ENCODE results near the gene FUZ. TPM values are rescaled to one million over a fixed set of nuclear protein-coding genes. Genes with fewer than 3 reads are reported as not detected.
A peak's percentile ranks its signal among the peaks of the same experiment; 100 is the strongest.

FUZ gene, protein sequence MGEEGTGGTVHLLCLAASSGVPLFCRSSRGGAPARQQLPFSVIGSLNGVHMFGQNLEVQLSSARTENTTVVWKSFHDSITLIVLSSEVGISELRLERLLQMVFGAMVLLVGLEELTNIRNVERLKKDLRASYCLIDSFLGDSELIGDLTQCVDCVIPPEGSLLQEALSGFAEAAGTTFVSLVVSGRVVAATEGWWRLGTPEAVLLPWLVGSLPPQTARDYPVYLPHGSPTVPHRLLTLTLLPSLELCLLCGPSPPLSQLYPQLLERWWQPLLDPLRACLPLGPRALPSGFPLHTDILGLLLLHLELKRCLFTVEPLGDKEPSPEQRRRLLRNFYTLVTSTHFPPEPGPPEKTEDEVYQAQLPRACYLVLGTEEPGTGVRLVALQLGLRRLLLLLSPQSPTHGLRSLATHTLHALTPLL
- total RNA-seq (13.3 TPM), polyA plus RNA-seq (29.0 TPM)

DNA sequence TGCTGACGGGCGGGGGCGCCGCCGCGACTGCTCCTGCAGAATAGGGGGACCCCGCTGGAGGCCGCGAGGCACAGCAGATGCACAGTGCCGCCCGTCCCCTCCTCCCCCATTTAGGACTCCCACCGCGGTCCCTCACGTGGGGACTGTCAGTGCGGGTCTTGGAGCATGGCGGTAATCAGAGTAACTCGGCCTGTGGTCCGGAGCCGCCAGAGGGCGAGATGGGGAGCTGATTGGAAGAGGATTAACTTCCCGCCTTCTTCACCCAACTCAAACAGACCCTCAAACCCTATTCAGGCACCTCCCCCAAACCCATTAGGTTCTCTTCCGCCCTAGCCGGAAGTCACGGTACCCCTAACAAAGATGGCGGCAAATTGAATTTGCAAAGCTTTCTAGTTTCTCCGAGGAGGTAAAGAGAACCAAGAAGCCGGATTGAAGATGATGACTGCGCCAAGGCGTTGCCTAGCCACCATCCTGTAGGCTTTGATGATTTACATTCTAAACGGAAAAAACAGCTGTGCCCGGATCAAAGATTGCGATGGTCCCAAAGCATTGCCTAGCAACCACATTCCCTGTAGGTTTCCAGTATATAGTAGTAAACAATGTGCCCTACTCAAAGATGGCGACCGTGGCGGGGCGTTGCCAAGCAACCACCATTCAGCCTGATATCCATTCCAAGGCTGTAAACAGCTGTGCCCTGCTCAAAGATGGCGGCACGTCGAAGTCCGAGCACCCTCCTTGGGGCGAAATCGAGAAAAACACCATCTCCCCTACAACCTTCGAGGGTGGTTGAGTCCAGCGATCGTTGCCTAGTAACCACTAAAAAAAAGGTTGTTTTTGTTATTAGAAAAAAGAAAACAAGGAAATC lies at the start of gene FUZ:
FUZ (minus strand) TSS at position 296 of the 865 bp plus-strand sequence; CDS start at position 110, 186 bp downstream.
- DNase-seq (ENCODE audit: extremely low spot score): peak; percentile 96
- WGBS: under 1% methylated on average over 45 of the region's 45 CpGs
- peak within 1 kb of the TSS; percentile 76 for H3K27ac ChIP-seq (ENCODE audit: low read depth)
- no peaks in the 10 kb centered on the region for H3K4me1 ChIP-seq (ENCODE audit: insufficient read depth)
- no peaks in the 10 kb centered on the region for H3K36me3 ChIP-seq (ENCODE audit: insufficient read depth)
- peak within 1 kb of the TSS; percentile 66 for H3K4me3 ChIP-seq (ENCODE audit: low read depth, low read length)

DNA sequence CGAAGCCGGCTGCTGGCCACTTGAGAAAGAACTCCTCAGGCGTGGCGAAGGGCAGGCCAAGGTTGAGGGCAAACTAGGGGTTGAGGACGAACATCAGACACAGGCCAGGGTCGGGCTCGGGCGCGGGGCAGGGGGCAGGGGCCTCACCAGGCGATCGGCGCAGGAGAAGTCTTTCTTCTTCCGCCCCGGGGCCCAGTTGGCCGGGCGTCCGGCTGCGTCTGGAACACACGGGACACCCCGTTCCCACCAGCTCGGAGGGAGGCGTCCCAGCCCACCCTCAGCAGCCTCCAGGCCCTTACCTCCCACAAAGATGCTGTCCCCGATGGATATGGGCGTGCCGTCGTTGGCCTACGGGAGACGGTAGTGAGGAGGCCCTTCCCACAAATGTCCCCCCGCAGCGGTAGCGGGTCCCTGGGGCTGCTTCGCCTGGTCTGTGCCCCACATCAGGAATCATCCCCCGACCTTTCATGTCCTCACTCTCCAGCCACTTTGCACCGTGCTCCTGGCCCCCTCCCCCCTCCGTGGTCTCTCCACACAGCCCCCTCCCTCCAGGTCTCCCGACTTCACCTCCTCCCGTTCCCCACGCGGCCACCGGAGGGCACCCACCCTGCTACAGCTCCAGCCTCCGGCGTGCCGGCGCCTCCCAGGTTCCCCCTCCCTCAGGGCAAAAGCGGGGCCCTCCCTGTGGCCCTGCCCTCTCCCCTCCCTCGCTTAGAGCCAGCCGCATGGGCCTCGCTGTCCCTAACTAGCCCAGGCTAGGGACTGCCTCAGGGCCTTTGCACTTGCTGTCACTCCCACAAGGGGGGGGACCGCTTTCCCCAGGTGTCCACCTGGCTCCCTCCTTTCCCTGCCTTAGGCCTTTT lies 49.5 kb upstream of the FUZ start:
- Histone ChIP-seq H3K4me1 (ENCODE audit: insufficient read depth) (no peaks in the 10 kb centered on the region), H3K27ac (ENCODE audit: low read depth) (no peak overlapping the region), H3K36me3 (ENCODE audit: insufficient read depth) (peaks cover 3% of the 10 kb centered on the region), H3K4me3 (ENCODE audit: low read depth, low read length) (no peak overlapping the region)
- no peak for DNase-seq (ENCODE audit: extremely low spot score)
- 78% methylated on average over 49 of the region's 49 CpGs for WGBS

DNA sequence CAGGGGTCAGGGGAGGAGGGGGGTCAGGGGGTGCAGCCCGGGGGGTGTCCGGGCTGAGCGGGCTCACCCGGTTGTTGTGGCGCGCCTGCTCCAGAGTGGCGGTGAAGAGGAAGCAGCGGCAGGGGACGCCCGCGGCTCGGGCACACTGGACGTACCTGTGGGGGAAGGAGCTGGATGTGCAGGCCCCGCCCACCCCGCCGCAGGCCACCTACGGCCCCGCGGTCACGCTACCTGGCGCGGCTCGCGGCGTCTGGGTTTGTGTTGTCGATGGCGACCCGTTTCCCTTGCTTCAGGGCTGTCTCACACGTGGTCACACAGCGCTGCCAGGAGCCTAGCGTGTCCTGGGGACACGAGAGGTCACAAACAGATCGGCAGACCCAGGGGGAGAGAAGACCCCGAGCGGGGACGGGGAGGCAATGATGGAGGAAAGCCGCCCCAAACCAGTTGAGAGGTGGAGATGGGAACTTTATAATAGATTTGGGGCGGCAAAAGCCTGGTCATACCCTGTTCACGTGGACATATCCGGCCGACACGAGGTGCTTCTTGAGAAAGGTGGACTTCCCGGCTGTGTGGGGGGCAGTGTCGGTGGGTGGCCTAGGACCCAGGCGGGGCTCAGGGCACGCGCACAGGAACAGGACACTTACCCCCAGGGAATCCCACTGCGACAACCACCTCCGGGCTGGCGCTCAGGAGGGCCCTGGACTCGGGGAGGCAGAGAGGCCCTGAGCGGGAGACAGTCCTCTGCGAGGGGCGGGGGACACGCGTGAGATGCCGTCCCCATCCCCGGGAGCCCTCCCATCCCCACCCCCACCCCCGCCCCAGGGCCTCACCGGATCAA lies 48.7 kb upstream of the FUZ start:
- no peak overlapping the region for H3K4me3 ChIP-seq (ENCODE audit: low read depth, low read length)
- H3K27ac ChIP-seq (ENCODE audit: low read depth): no peak overlapping the region
- no peak for DNase-seq (ENCODE audit: extremely low spot score)
- WGBS: 84% methylated on average over 60 of the region's 60 CpGs
- no peaks in the 10 kb centered on the region for H3K4me1 ChIP-seq (ENCODE audit: insufficient read depth)
- H3K36me3 ChIP-seq (ENCODE audit: insufficient read depth): peaks cover 3% of the 10 kb centered on the region

DNA sequence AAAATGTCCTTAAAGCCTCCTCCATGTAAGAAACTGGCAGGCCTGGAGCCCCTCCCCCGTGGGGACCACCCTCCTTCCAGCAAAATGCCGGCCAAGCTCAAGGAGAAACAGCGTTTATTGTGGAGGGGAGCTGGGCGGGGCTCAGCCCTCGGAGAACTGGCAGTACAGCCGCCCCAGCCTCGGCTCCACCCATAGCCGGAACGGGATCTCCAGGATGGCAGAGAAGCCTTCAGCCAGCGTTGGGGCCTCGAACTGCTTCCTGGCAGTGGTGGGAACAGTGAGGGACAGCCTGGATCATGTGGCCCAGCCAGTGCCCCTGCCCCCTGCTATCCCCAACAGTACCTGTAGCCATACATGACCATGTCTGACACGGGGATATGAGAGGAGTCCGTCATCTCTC lies 48.0 kb upstream of the FUZ start:
- WGBS: 32% methylated on average over 13 of the region's 13 CpGs
- Histone ChIP-seq H3K27ac (ENCODE audit: low read depth) (no peak overlapping the region), H3K4me3 (ENCODE audit: low read depth, low read length) (no peak overlapping the region), H3K36me3 (ENCODE audit: insufficient read depth) (peaks cover 3% of the 10 kb centered on the region), H3K4me1 (ENCODE audit: insufficient read depth) (no peaks in the 10 kb centered on the region)
- no peak for DNase-seq (ENCODE audit: extremely low spot score)

DNA sequence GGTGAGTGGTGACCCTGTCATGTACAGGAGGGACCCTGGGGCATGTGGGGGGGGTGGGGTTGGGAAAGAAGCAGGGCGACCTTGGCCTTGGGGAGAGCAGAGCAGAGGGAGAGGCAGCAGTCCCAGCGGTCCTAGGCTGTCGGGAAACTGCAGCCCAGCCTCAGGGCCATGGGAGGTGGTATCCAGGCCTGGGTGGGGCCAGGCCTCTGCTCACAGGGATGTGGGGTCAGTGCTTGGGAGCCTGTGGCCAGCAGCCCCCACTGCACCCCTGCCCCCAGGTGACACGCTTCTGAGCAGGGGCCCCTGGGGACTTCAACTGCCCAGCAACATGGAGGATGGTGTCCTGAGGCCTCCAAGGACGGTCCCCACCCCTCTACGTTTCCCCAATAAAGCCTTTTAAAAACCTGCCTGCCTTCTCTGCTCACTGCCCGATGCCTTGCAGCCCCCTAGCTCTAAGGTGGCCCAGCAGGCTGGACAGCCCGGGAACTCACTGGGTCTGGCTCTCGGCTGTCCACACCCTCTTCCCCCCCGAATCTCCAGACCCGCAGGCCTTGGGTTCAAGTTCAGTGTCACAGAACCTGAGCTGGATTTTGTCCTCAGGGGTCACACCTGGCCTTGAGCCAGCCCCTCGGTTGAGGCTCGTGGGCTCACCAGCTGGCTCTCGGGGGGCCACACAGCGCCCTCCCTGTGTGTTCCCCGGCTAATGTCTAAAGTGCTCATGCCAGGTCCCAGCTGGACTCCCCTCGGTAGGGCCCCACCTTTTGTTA lies 47.4 kb upstream of the FUZ start:
- Histone ChIP-seq H3K27ac (ENCODE audit: low read depth) (no peak overlapping the region), H3K36me3 (ENCODE audit: insufficient read depth) (peaks cover 3% of the 10 kb centered on the region), H3K4me1 (ENCODE audit: insufficient read depth) (no peaks in the 10 kb centered on the region), H3K4me3 (ENCODE audit: low read depth, low read length) (no peak overlapping the region)
- WGBS: 65% methylated on average over 17 of the region's 17 CpGs
- no peak for DNase-seq (ENCODE audit: extremely low spot score)

DNA sequence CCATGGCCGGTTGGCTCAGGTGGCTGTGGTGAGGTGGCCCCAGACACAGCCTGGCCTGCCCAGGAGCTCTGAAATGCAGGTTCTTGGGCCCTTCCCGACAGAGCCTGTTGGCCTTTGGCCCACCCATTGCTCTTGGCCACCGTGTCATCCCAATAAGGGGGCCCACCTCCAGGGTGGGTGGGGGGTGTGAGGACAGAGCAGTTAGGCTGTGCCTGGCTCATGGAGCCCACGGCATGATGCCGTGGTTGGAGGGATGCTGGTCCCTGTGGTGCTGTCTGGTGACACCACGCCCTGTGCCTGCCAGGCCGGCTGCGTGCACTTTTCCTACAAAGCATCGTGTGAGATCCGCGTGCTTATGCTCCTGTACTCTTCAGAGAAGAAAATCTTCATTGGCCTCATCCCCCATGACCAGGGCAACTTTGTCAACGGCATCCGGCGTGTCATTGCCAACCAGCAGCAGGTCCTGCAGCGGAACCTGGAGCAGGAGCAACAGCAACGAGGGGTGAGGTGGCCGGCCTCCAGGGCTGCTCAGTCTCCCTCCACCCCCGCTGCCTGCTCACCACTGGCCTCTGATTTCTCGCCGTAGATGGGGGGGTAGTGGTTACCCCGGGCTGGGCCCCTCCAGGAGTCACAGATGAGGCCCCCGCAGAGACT lies 46.7 kb upstream of the FUZ start:
- DNase-seq (ENCODE audit: extremely low spot score): no peak
- no peak overlapping the region for H3K27ac ChIP-seq (ENCODE audit: low read depth)
- WGBS: 83% methylated on average over 22 of the region's 22 CpGs

DNA sequence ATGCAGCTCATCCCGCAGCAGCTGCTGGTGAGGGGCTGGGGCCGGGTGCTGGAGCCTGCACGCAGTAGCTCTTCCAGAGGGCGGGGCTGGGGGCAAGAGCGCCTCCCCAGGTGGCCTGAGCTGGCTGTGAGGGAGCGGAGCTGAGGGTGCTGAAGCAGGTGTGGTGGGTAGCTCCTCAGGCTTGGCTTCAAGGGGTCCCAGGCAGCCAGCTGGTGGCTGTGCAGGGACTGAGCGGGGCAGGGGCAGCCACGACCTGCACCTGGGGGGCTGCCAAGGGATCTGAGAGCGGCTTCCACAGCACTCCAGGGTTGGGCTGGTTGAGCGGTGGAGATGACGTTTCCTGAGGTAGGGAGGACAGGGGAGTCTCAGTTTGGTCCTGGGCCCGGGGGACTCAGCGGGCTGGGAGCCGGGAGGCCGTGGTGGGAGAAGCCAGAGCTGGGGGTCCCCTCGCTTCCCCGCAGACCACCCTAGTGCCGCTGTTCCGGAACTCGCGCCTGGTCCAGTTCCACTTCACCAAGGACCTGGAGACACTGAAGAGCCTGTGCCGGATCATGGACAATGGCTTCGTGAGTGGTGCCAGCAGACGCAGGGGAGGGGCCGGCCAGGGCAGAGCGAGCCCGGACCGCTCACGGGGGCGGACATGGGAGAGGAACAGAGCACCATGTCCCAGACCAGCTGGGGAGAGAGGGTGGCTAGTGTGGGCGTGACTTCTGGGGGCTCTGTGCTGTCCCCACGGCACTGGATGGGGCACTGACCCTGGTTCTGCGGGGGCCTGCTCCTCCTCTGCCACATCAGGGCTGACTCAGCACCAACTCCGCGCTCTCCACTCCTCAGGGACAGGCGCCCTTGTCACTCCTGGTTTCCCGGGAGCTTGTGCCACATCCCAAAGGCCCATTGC lies 45.2 kb upstream of the FUZ start:
- Histone ChIP-seq H3K4me1 (ENCODE audit: insufficient read depth) (no peaks in the 10 kb centered on the region), H3K4me3 (ENCODE audit: low read depth, low read length) (no peak overlapping the region), H3K36me3 (ENCODE audit: insufficient read depth) (peaks cover 3% of the 10 kb centered on the region), H3K27ac (ENCODE audit: low read depth) (no peak overlapping the region)
- WGBS: 86% methylated on average over 37 of the region's 37 CpGs
- DNase-seq (ENCODE audit: extremely low spot score): no peak

More for the DNA sequence above, 46.7 kb upstream of the FUZ start:
- Histone ChIP-seq H3K4me3 (ENCODE audit: low read depth, low read length) (no peak overlapping the region), H3K36me3 (ENCODE audit: insufficient read depth) (peaks cover 3% of the 10 kb centered on the region), H3K4me1 (ENCODE audit: insufficient read depth) (no peaks in the 10 kb centered on the region)

DNA sequence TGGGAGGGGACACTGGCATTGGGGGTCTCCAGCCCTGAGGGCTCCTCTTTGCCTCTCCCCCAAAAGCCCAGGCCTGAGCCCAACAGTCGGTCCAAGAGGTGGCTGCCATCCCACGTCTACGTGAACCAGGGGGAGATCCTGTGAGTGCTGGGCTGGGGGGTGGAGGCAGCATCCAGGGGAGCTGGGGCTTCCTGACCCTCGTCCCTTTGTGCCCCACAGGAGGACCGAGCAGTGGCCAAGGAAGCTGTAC lies 44.7 kb upstream of the FUZ start:
- no peak overlapping the region for H3K27ac ChIP-seq (ENCODE audit: low read depth)
- WGBS: 77% methylated on average over 5 of the region's 5 CpGs
- no peaks in the 10 kb centered on the region for H3K4me1 ChIP-seq (ENCODE audit: insufficient read depth)

DNA sequence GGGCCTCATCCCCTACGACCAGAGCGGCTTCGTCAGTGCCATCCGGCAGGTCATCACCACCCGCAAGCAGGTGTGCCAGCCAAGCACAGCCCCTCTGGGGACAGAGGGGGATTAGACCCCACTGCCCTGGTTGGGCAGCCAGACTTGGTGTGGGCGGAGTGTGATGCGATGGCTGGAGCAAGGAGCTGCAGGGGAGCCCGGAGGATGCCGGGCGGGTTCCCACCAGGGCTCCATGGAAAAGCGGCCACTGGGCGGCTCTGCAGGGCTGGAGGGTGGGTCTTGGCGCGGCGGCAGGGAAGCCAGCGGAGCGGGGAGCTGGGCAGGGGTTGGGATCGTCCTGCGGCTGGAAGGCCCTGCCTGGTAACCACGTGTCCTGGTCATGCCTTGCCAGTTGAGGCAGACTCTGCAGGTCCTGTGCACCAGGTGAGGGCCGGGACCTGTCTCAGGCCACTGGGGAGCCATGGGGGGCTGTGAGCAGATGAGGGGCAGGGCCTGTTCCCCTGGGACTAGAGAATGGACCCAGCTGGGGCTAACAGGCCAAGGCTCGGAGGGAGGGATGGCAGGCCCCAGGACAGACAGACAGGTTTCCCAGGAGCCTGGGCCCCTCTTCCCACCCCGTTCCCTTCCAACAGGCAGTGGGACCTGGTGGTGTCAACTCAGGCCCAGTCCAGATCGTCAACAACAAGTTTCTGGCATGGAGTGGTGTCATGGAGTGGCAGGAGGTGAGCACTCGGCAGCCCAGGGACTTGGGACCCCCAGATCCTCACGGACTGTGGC lies 44.2 kb upstream of the FUZ start:
- Histone ChIP-seq H3K4me1 (ENCODE audit: insufficient read depth) (no peaks in the 10 kb centered on the region), H3K27ac (ENCODE audit: low read depth) (no peak overlapping the region), H3K36me3 (ENCODE audit: insufficient read depth) (peaks cover 3% of the 10 kb centered on the region), H3K4me3 (ENCODE audit: low read depth, low read length) (no peak overlapping the region)
- 89% methylated on average over 26 of the region's 26 CpGs for WGBS
- DNase-seq (ENCODE audit: extremely low spot score): no peak

More for the DNA sequence above, 44.7 kb upstream of the FUZ start:
- DNase-seq (ENCODE audit: extremely low spot score): no peak
- Histone ChIP-seq H3K4me3 (ENCODE audit: low read depth, low read length) (no peak overlapping the region), H3K36me3 (ENCODE audit: insufficient read depth) (peaks cover 3% of the 10 kb centered on the region)

DNA sequence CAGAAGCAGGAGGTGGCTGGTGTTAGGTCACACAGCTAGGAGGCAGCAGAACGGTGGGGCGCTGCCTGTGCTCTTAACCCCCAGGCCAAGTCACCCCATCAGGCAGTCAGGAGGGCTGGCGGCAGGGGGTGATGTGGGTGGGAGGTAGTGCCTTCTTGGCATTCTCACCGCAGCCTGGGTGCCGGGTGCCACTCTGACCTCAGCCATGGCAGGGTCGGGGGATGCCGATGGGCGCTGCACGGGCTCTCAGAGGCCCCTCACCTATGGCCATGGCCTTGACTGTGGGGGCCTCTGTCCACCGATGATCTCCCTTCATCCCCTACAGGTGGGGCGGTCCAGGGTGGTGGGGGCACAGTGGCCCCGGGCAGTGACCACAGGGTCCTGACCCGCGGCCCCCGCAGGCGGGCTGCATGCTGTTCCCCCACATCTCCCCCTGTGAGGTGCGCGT lies 43.5 kb upstream of the FUZ start:
- Histone ChIP-seq H3K4me1 (ENCODE audit: insufficient read depth) (no peaks in the 10 kb centered on the region), H3K36me3 (ENCODE audit: insufficient read depth) (peaks cover 3% of the 10 kb centered on the region), H3K27ac (ENCODE audit: low read depth) (no peak overlapping the region), H3K4me3 (ENCODE audit: low read depth, low read length) (no peak overlapping the region)
- WGBS: 89% methylated on average over 18 of the region's 18 CpGs
- no peak for DNase-seq (ENCODE audit: extremely low spot score)
